KMS-11 (cell line): ENCODE data around the gene KLK14.

ENCODE experiments used
- H2AFZ ChIP-seq: fragments of 200-600 bp; sonication (generic); 2 replicates; pipeline ENCODE4 v1.6.1; 2016; ENCODE audit warnings: antibody characterized with exemption, mixed run types, low read depth
- H3K27ac ChIP-seq: fragments of 200-600 bp; sonication (generic); 2 replicates; pipeline ENCODE4 v1.6.1; 2016; ENCODE audit warnings: mild to moderate bottlenecking, mixed run types
- H3K27me3 ChIP-seq: fragments of 200-600 bp; sonication (generic); 2 replicates; pipeline ENCODE4 v1.6.1; 2017; ENCODE audit warnings: mild to moderate bottlenecking, low read depth, mixed run types, moderate library complexity; ENCODE audit not compliant: insufficient read depth
- H3K36me3 ChIP-seq: fragments of 200-600 bp; sonication (generic); 2 replicates; pipeline ENCODE4 v1.6.1; 2017; ENCODE audit warnings: mild to moderate bottlenecking, mixed run types; ENCODE audit not compliant: insufficient read depth
- H3K4me1 ChIP-seq: fragments of 200-600 bp; sonication (generic); 2 replicates; pipeline ENCODE4 v1.6.1; 2016; ENCODE audit warnings: mild to moderate bottlenecking, low read depth, mixed run types; ENCODE audit not compliant: poor library complexity, severe bottlenecking
- H3K4me2 ChIP-seq: fragments of 200-600 bp; sonication (generic); 2 replicates; pipeline ENCODE4 v1.7.0; 2016; ENCODE audit warnings: mild to moderate bottlenecking, mixed run types
- H3K4me3 ChIP-seq: fragments of 200-600 bp; sonication (generic); IDR thresholded peaks from 2 replicates; pipeline ENCODE4 v1.6.1; 2017; ENCODE audit warnings: low read depth, low read length, mixed read lengths; ENCODE audit not compliant: insufficient read depth
- H3K79me2 ChIP-seq: fragments of 200-600 bp; sonication (generic); 2 replicates; pipeline ENCODE4 v1.6.1; 2016; ENCODE audit warnings: low read depth, mixed run types; ENCODE audit not compliant: insufficient read depth
- H3K9ac ChIP-seq: fragments of 200-600 bp; sonication (generic); 2 replicates; pipeline ENCODE4 v1.6.1; 2016; ENCODE audit warnings: mild to moderate bottlenecking, mixed run types
- H4K20me1 ChIP-seq: fragments of 200-600 bp; sonication (generic); 2 replicates; pipeline ENCODE4 v1.6.1; 2016; ENCODE audit warnings: mild to moderate bottlenecking, mixed run types; ENCODE audit not compliant: insufficient read depth
- TF ChIP-seq, protein P1 (sequence below): fragments of 200-600 bp; sonication (generic); conservative IDR thresholded peaks from 2 replicates; pipeline ENCODE4 v1.6.1; 2017; ENCODE audit warnings: low read depth, mild to moderate bottlenecking, antibody characterized with exemption, low read length, moderate library complexity, mixed read lengths

The KLK14 gene

GRCh38 chr19:51124216-51124615, 41.5 kb upstream of the KLK14 start:
- TF ChIP-seq, protein P1, sequence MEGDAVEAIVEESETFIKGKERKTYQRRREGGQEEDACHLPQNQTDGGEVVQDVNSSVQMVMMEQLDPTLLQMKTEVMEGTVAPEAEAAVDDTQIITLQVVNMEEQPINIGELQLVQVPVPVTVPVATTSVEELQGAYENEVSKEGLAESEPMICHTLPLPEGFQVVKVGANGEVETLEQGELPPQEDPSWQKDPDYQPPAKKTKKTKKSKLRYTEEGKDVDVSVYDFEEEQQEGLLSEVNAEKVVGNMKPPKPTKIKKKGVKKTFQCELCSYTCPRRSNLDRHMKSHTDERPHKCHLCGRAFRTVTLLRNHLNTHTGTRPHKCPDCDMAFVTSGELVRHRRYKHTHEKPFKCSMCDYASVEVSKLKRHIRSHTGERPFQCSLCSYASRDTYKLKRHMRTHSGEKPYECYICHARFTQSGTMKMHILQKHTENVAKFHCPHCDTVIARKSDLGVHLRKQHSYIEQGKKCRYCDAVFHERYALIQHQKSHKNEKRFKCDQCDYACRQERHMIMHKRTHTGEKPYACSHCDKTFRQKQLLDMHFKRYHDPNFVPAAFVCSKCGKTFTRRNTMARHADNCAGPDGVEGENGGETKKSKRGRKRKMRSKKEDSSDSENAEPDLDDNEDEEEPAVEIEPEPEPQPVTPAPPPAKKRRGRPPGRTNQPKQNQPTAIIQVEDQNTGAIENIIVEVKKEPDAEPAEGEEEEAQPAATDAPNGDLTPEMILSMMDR, result no peak
- Histone ChIP-seq H3K79me2 (no peaks in the 10 kb centered on the region), H3K27me3 (peaks cover 19% of the 10 kb centered on the region)

DNA sequence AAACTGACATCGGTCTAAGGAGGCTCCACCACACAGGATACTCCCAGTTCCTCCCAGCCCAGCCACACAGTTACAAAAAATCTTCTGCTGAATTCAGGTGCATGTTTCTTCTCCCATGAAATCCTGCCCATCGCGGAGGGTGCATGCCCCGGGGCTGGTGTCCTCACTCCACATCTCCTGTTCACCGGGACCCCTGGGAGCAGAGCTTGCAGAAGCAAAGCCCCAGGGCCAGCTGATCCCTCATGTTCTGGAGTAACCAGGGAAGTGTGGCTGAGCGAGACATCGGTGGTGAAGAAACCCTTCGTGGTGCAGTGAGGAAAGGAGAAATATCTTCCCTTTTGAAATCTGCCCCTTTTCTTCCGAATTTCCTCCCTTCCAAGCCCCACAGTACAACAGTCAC, 41.1 kb upstream of the KLK14 start:
- TF ChIP-seq, protein P1, result no peak
- H3K36me3 ChIP-seq, result no peaks in the 10 kb centered on the region
- no peak overlapping the region for H3K9ac ChIP-seq
- peaks cover 23% of the 10 kb centered on the region for H3K27me3 ChIP-seq
- H3K27ac ChIP-seq, result no peak overlapping the region
- H3K4me1 ChIP-seq, result no peaks in the 10 kb centered on the region
- H3K4me3 ChIP-seq, result no peak overlapping the region
- no peak overlapping the region for H2AFZ ChIP-seq
- no peaks in the 10 kb centered on the region for H4K20me1 ChIP-seq
- no peak overlapping the region for H3K4me2 ChIP-seq
- no peaks in the 10 kb centered on the region for H3K79me2 ChIP-seq

More at GRCh38 chr19:51124216-51124615, 41.5 kb upstream of the KLK14 start:
- no peaks in the 10 kb centered on the region for H3K36me3 ChIP-seq
- H3K4me1 ChIP-seq, result no peaks in the 10 kb centered on the region
- H2AFZ ChIP-seq, result no peak overlapping the region
- H4K20me1 ChIP-seq, result no peaks in the 10 kb centered on the region
- no peak overlapping the region for H3K4me3 ChIP-seq
- H3K4me2 ChIP-seq, result no peak overlapping the region
- H3K9ac ChIP-seq, result no peak overlapping the region
- H3K27ac ChIP-seq, result no peak overlapping the region

GRCh38 chr19:51123381-51123800, 40.7 kb upstream of the KLK14 start:
- Histone ChIP-seq H4K20me1 (no peaks in the 10 kb centered on the region), H3K4me2 (no peak overlapping the region), H3K4me1 (no peaks in the 10 kb centered on the region), H3K27me3 (peaks cover 25% of the 10 kb centered on the region), H3K27ac (no peak overlapping the region), H3K9ac (no peak overlapping the region), H3K4me3 (no peak overlapping the region), H3K36me3 (no peaks in the 10 kb centered on the region), H2AFZ (no peak overlapping the region), H3K79me2 (no peaks in the 10 kb centered on the region)
- TF ChIP-seq, protein P1, result no peak

- Histone ChIP-seq H3K4me1 (no peaks in the 10 kb centered on the region), H4K20me1 (no peaks in the 10 kb centered on the region), H3K79me2 (no peaks in the 10 kb centered on the region), H3K27ac (no peak overlapping the region), H3K4me3 (no peak overlapping the region), H3K4me2 (no peak overlapping the region), H3K36me3 (no peaks in the 10 kb centered on the region), H2AFZ (no peak overlapping the region), H3K27me3 (peaks cover 30% of the 10 kb centered on the region), H3K9ac (no peak overlapping the region)
- TF ChIP-seq, protein P1, result no peak
These were observed 39.7 kb upstream of the KLK14 start for GRCh38 chr19:51122112-51122981.
